ENCODE data around the gene KDM8. TPM values are rescaled to one million over a fixed set of nuclear protein-coding genes. Genes with fewer than 3 reads are reported as not detected.

KDM8 gene
- total RNA-seq, 1 experiment from 2014 or later = 7.9 TPM

DNA sequence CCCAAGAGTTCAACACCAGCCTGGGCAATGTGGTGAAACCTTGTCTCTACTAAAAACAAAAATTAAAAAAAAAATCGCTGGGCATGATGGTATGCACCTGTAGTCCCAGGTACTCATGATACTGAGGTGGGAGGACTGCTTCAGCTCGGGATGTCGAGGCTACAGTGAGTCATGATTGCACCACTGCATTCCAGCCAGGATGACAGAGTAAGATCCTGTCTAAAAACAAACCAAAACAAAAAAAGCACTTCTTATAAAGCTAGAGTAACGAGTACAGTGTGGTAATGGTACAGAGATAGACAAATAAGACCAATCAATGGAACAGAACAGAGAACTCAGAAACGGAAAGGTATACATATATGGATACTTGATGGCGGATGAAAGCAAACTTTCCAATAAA lies 60.8 kb downstream of the KDM8 start:
- DNase-seq (ENCODE audit: low read depth, low spot score) (no peak), ATAC-seq (no peak)
- POLR2A ChIA-PET = no interaction called here
- no TSS peak for BruUV-seq (replicated peaks)
- Histone ChIP-seq H3K27ac (ENCODE audit: low read length) (no peak overlapping the region), H3K9me3 (ENCODE audit: control insufficient read depth, insufficient read depth, low read depth, low read length) (no peaks in the 10 kb centered on the region), H3K27me3 (ENCODE audit: control insufficient read depth, insufficient read depth, low read length) (no peaks in the 10 kb centered on the region), H3K36me3 (ENCODE audit: control insufficient read depth, insufficient read depth, low read length) (no peaks in the 10 kb centered on the region), H3K4me1 (ENCODE audit: control insufficient read depth, insufficient read depth, low read length) (no peaks in the 10 kb centered on the region; the same call in 1 of the 2 replicates), H3K4me3 (ENCODE audit: low read depth in 2 of 2, low read length in 2 of 2) (no peak overlapping the region)
- intact Hi-C loops (cut with micrococcal nuclease; ENCODE audit: unreplicated experiment) = no loop called here
- no peak for TF ChIP-seq SIN3A (IDR thresholded peaks at IDR 0.05; ENCODE audit: borderline replicate concordance, insufficient read depth, low read depth, low read length)
- TF ChIP-seq, protein P1, sequence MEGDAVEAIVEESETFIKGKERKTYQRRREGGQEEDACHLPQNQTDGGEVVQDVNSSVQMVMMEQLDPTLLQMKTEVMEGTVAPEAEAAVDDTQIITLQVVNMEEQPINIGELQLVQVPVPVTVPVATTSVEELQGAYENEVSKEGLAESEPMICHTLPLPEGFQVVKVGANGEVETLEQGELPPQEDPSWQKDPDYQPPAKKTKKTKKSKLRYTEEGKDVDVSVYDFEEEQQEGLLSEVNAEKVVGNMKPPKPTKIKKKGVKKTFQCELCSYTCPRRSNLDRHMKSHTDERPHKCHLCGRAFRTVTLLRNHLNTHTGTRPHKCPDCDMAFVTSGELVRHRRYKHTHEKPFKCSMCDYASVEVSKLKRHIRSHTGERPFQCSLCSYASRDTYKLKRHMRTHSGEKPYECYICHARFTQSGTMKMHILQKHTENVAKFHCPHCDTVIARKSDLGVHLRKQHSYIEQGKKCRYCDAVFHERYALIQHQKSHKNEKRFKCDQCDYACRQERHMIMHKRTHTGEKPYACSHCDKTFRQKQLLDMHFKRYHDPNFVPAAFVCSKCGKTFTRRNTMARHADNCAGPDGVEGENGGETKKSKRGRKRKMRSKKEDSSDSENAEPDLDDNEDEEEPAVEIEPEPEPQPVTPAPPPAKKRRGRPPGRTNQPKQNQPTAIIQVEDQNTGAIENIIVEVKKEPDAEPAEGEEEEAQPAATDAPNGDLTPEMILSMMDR (IDR thresholded peaks at IDR 0.05) = no peak
- no peak for TF ChIP-seq REST (IDR thresholded peaks at IDR 0.05; ENCODE audit: insufficient read depth in 1 of 2, low read depth in 2 of 2, low read length in 1 of 2)
- TF ChIP-seq POLR2AphosphoS5 (IDR thresholded peaks at IDR 0.05; ENCODE audit: low read depth, low read length) = no peak
- CTCF ChIA-PET = no interaction called here
- in situ Hi-C loops (cut with HindIII; ENCODE audit: low pct_unique_long_range_greater_than_20kb, low sequenced_read_pairs) = no loop called here

GRCh38 chr16:27265982-27266381 lies 62.7 kb downstream of the KDM8 start:
- TF ChIP-seq, protein P1 (IDR thresholded peaks at IDR 0.05) = no peak
- TF ChIP-seq SIN3A (IDR thresholded peaks at IDR 0.05; ENCODE audit: borderline replicate concordance, insufficient read depth, low read depth, low read length) (no peak), POLR2AphosphoS5 (IDR thresholded peaks at IDR 0.05; ENCODE audit: low read depth, low read length) (no peak), REST (IDR thresholded peaks at IDR 0.05; ENCODE audit: insufficient read depth in 1 of 2, low read depth in 2 of 2, low read length in 1 of 2) (no peak), TCF7L2 (IDR thresholded peaks at IDR 0.05; ENCODE audit: low read depth, low read length) (no peak)
- ChIA-PET CTCF (no interaction called here), POLR2A (no interaction called here)
- Histone ChIP-seq H3K4me3 (ENCODE audit: low read depth in 2 of 2, low read length in 2 of 2) (no peak overlapping the region), H3K27me3 (ENCODE audit: control insufficient read depth, insufficient read depth, low read length) (no peaks in the 10 kb centered on the region), H3K9me3 (ENCODE audit: control insufficient read depth, insufficient read depth, low read depth, low read length) (no peaks in the 10 kb centered on the region), H3K4me1 (ENCODE audit: control insufficient read depth, insufficient read depth, low read length) (peaks cover 4% of the 10 kb centered on the region; the same call in 1 of the 2 replicates), H3K27ac (ENCODE audit: low read length) (no peak overlapping the region), H3K36me3 (ENCODE audit: control insufficient read depth, insufficient read depth, low read length) (no peaks in the 10 kb centered on the region)
- DNase-seq (ENCODE audit: low read depth, low spot score) (no peak), ATAC-seq (no peak)
- no TSS peak for BruUV-seq (replicated peaks)
- in situ Hi-C loops (cut with HindIII; ENCODE audit: low pct_unique_long_range_greater_than_20kb, low sequenced_read_pairs) (no loop called here), intact Hi-C loops (cut with micrococcal nuclease; ENCODE audit: unreplicated experiment) (no loop called here)

All from Panc1 (cell line).